ENCODE results near the gene MESP2.

MESP2 gene

GRCh38 chr15:89799011-89799911 lies 23.1 kb downstream of the MESP2 start:
- DNase-seq (ENCODE audit: insufficient read length, low spot score): no peak
- FAIRE-seq: no peak

- FAIRE-seq: no peak
- DNase-seq (ENCODE audit: insufficient read length, low spot score): no peak
Observed at GRCh38 chr15:89799918-89800498, 23.9 kb downstream of the MESP2 start.

- no peak for DNase-seq (ENCODE audit: insufficient read length, low spot score)
- no peak for FAIRE-seq
Observed at GRCh38 chr15:89801471-89802195, 25.5 kb downstream of the MESP2 start.

GRCh38 chr15:89802231-89802928 lies 26.2 kb downstream of the MESP2 start:
- no peak for DNase-seq (ENCODE audit: insufficient read length, low spot score)
- no peak for FAIRE-seq

GRCh38 chr15:89802986-89803824 lies 27.1 kb downstream of the MESP2 start:
- DNase-seq (ENCODE audit: insufficient read length, low spot score): no peak
- FAIRE-seq: no peak

GRCh38 chr15:89803941-89804800 lies 28.0 kb downstream of the MESP2 start:
- no peak for FAIRE-seq
- DNase-seq (ENCODE audit: insufficient read length, low spot score): no peak

GRCh38 chr15:89805241-89806209 lies 29.4 kb downstream of the MESP2 start:
- no peak for FAIRE-seq

GRCh38 chr15:89806210-89806558 lies 30.1 kb downstream of the MESP2 start:
- FAIRE-seq: no peak

More at GRCh38 chr15:89805241-89806209, 29.4 kb downstream of the MESP2 start:
- no peak for DNase-seq (ENCODE audit: insufficient read length, low spot score)

GRCh38 chr15:89806559-89807550 lies 30.7 kb downstream of the MESP2 start:
- no peak for FAIRE-seq

More at GRCh38 chr15:89806210-89806558, 30.1 kb downstream of the MESP2 start:
- no peak for DNase-seq (ENCODE audit: insufficient read length, low spot score)

GRCh38 chr15:89807689-89808088 lies 31.6 kb downstream of the MESP2 start:
- no peak for DNase-seq (ENCODE audit: insufficient read length, low spot score)

More at GRCh38 chr15:89806559-89807550, 30.7 kb downstream of the MESP2 start:
- no peak for DNase-seq (ENCODE audit: insufficient read length, low spot score)

GRCh38 chr15:89808160-89808870 lies 32.2 kb downstream of the MESP2 start:
- FAIRE-seq: no peak
- no peak for DNase-seq (ENCODE audit: insufficient read length, low spot score)

More at GRCh38 chr15:89807689-89808088, 31.6 kb downstream of the MESP2 start:
- no peak for FAIRE-seq

GRCh38 chr15:89809093-89809786 lies 33.1 kb downstream of the MESP2 start:
- FAIRE-seq (no peak), DNase-seq (ENCODE audit: insufficient read length, low spot score) (no peak)

GRCh38 chr15:89809787-89810148 lies 33.6 kb downstream of the MESP2 start:
- FAIRE-seq: no peak
- DNase-seq (ENCODE audit: insufficient read length, low spot score): no peak

- DNase-seq (ENCODE audit: insufficient read length, low spot score) (no peak), FAIRE-seq (no peak)
Observed at GRCh38 chr15:89810837-89811236, 34.7 kb downstream of the MESP2 start.
